SK-N-MC (cell line): ENCODE data around the gene PMPCB.
"Not testable (repeated sequence)": the region's sequence is repeated elsewhere in the genome, so short reads cannot be mapped to it uniquely, and the experiment has no call there.

Experiments
- EZH2 ChIP-seq: fragments of 200-600 bp; sonication (generic); IDR thresholded peaks from one replicate; pipeline ENCODE4 v1.6.1; 2017; ENCODE audit warnings: antibody characterized with exemption
- POLR2AphosphoS5 ChIP-seq: IDR thresholded peaks from 2 replicates; pipeline ENCODE4 v1.6.1; 2012; ENCODE audit warnings: mild to moderate bottlenecking, low read depth, low read length, borderline replicate concordance

DNA sequence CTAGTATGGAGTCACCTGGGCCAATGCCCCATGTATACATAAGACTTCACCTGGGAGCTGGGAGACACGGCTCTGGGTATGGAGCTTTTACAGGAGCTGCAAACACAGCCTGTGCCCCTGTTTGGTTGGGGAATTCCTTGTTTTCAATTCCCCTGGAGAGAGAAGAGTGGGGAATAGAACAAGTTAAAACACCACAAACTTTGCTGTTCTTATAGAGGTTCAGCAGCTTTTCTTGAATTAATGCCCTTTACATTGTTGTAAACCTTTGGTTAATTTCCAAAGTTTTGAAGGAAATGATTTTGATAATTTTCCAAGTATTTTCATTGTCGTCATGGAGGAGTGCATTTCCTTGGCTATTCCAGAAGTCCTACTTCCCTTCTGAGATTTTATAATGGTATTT, 19.0 kb upstream of the PMPCB start:
- not testable (repeated sequence) for TF ChIP-seq POLR2AphosphoS5, EZH2
